Prostate gland (tissue), 2 donors: ENCODE results near the gene MGAT5. TPM values are rescaled to one million over a fixed set of nuclear protein-coding genes. Genes with fewer than 3 reads are reported as not detected.

ENCODE experiments used
- DNase-seq: peaks from one replicate; pipeline ENCODE4 v3.0.0-alpha.2; 2019; ENCODE audit warnings: low spot score
- H3K27ac ChIP-seq, 2 donors: fragments of 200-600 bp; sonication (generic); 2 replicates each; pipeline ENCODE4 v1.5.1; 2017 to 2019
- H3K27me3 ChIP-seq: fragments of 200-600 bp; sonication (generic); replicated peaks from 2 replicates; pipeline ENCODE4 v1.5.1; 2019; ENCODE audit not compliant: insufficient read depth
- H3K36me3 ChIP-seq, 2 donors: fragments of 200-600 bp; sonication (generic); 1 replicate in 1 of 2; 2 replicates in 1 of 2; pipeline versions ENCODE4 v1.5.1 to v1.8.1; 2017 to 2019
- H3K4me1 ChIP-seq: fragments of 200-600 bp; sonication (generic); replicated peaks from 2 replicates; pipeline ENCODE4 v1.5.1; 2019
- H3K4me3 ChIP-seq, 2 donors: fragments of 200-600 bp; sonication (generic); 2 replicates each; pipeline ENCODE4 v1.5.1; 2017 to 2019
- H3K9me3 ChIP-seq: fragments of 200-600 bp; sonication (generic); 2 replicates; pipeline ENCODE4 v1.5.1; 2017
- CTCF ChIP-seq, 4 experiments: fragments of 200-600 bp in 2 of 4; fragments of 450-650 bp in 2 of 4; sonication (generic) in 2 of 4; IDR thresholded peaks; 1 replicate in 3 of 4; 2 replicates in 1 of 4; pipeline ENCODE4 v1.5.1; 2016 to 2019; ENCODE audit warnings: antibody characterized with exemption in 4 of 4, mild to moderate bottlenecking in 2 of 4, moderate library complexity in 2 of 4
- POLR2A ChIP-seq: fragments of 450-650 bp; IDR thresholded peaks from one replicate; pipeline ENCODE4 v1.6.1; 2016; ENCODE audit warnings: antibody characterized with exemption, mild to moderate bottlenecking
- POLR2AphosphoS5 ChIP-seq: sonication (generic); formaldehyde crosslinking; IDR thresholded peaks from one replicate; pipeline ENCODE4 v1.6.1; 2017; ENCODE audit warnings: antibody characterized with exemption
- WGBS: methylation state at CpG from one replicate; pipeline ENCODE4 v1.1.5; 2018; 5-methylcytosine and 5-hydroxymethylcytosine counted together
- intact Hi-C: fragments of 100-400 bp; cut with DNase I; formaldehyde crosslinking; loops from one replicate; pipeline ENCODE4 v1.14.2; 2022
- total RNA-seq, 2 donors: library from RNA; depleted of rRNA; stranded (reverse); fragments of >200 nt; gene quantifications; one replicate each; pipeline ENCODE4 v1.1.0, GENCODE V29; 2016

Gene MGAT5
- total RNA-seq, 2 donors from 2014 or later: 20.1 to 83.2 TPM

- no peaks in the 10 kb centered on the region for H3K36me3 ChIP-seq
- H3K4me3 ChIP-seq: no peak overlapping the region
- H3K27me3 ChIP-seq: no peaks in the 10 kb centered on the region
- H3K4me1 ChIP-seq: no peaks in the 10 kb centered on the region
- H3K9me3 ChIP-seq: no peaks in the 10 kb centered on the region
- H3K27ac ChIP-seq: no peak overlapping the region
- intact Hi-C loops: no loop called here
- TF ChIP-seq POLR2AphosphoS5 (no peak), POLR2A (no peak), CTCF (IDR thresholded peaks at IDR 0.05) (no peak)
- 65% methylated on average over 4 of the region's 4 CpGs for WGBS
- DNase-seq: no peak
Measured at GRCh38 chr2:134384131-134384530, 130.3 kb downstream of the MGAT5 start.

- no peak for DNase-seq
- H3K27ac ChIP-seq: no peak overlapping the region
- TF ChIP-seq POLR2A (no peak), CTCF (IDR thresholded peaks at IDR 0.05) (no peak), POLR2AphosphoS5 (no peak)
- no peak overlapping the region for H3K4me3 ChIP-seq
- no peaks in the 10 kb centered on the region for H3K36me3 ChIP-seq
- H3K9me3 ChIP-seq: no peaks in the 10 kb centered on the region
- no peaks in the 10 kb centered on the region for H3K27me3 ChIP-seq
- intact Hi-C loops: no loop called here
- WGBS: 95% methylated on average over 2 of the region's 2 CpGs
- H3K4me1 ChIP-seq: no peaks in the 10 kb centered on the region
Measured at GRCh38 chr2:134385195-134385594, 131.3 kb downstream of the MGAT5 start.

GRCh38 chr2:134386310-134386709 lies 132.4 kb downstream of the MGAT5 start:
- H3K36me3 ChIP-seq: no peaks in the 10 kb centered on the region
- no peaks in the 10 kb centered on the region for H3K4me1 ChIP-seq
- intact Hi-C loops: no loop called here
- no peak overlapping the region for H3K27ac ChIP-seq
- H3K27me3 ChIP-seq: no peaks in the 10 kb centered on the region
- no peak overlapping the region for H3K4me3 ChIP-seq
- no peak for TF ChIP-seq POLR2AphosphoS5
- TF ChIP-seq POLR2A: no peak
- TF ChIP-seq CTCF (IDR thresholded peaks at IDR 0.05): no peak
- no peak for DNase-seq
- WGBS: 96% methylated on average over 3 of the region's 3 CpGs
- H3K9me3 ChIP-seq: no peaks in the 10 kb centered on the region

GRCh38 chr2:134389381-134389780 lies 135.5 kb downstream of the MGAT5 start:
- H3K27ac ChIP-seq: no peak overlapping the region
- no peaks in the 10 kb centered on the region for H3K36me3 ChIP-seq
- no peak overlapping the region for H3K4me3 ChIP-seq
- no peak for TF ChIP-seq CTCF (IDR thresholded peaks at IDR 0.05)
- TF ChIP-seq POLR2AphosphoS5: no peak
- no peak for TF ChIP-seq POLR2A
- intact Hi-C loops: no loop called here
- no peaks in the 10 kb centered on the region for H3K9me3 ChIP-seq
- DNase-seq: no peak
- 100% methylated on average over 1 of the region's 1 CpG for WGBS
- H3K27me3 ChIP-seq: no peaks in the 10 kb centered on the region
- H3K4me1 ChIP-seq: no peaks in the 10 kb centered on the region

- WGBS: 75% methylated on average over 2 of the region's 2 CpGs
Measured at GRCh38 chr2:134391751-134392160, 137.9 kb downstream of the MGAT5 start.

More at GRCh38 chr2:134391751-134392160, 137.9 kb downstream of the MGAT5 start:
- intact Hi-C loops: no loop called here
- H3K27ac ChIP-seq: no peak overlapping the region
- no peaks in the 10 kb centered on the region for H3K4me1 ChIP-seq
- H3K9me3 ChIP-seq: no peaks in the 10 kb centered on the region
- no peaks in the 10 kb centered on the region for H3K36me3 ChIP-seq
- no peak for DNase-seq
- H3K27me3 ChIP-seq: no peaks in the 10 kb centered on the region
- no peak for TF ChIP-seq CTCF (IDR thresholded peaks at IDR 0.05)
- TF ChIP-seq POLR2A: no peak
- no peak for TF ChIP-seq POLR2AphosphoS5
- no peak overlapping the region for H3K4me3 ChIP-seq
